GF-D8 (cell line): ENCODE measurements around the gene TMEM178B.

Source experiments
- DNase-seq: peaks from one replicate; lab custom pipeline; 2025; lab: John Stamatoyannopoulos, UW

The TMEM178B gene

GRCh38 chr7:141225916-141226618 is 152.2 kb downstream of the TMEM178B start:
- DNase-seq: no peak

DNA sequence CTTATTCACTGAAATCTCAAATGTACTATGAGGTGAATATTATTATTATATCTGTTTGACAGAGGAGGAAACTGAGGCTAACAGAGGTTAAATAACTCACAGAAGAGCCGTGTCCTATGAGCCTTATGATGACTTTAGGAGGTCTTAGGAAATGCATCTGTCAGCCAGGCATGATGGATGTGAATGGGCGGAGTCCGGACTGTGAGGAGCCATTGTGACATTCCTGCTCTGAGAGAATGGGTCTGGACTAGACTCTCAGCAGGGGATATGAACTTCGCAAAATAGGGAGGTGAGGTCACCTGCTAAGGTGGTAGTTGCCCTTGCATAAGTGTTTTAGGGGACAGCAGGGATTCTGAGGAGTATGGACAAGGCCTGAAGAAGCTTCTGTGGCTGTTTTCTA is 153.6 kb downstream of the TMEM178B start:
- DNase-seq: no peak

- DNase-seq: no peak
These were observed 154.6 kb downstream of the TMEM178B start for GRCh38 chr7:141228482-141228881.

- DNase-seq: no peak
These were observed 157.3 kb downstream of the TMEM178B start for GRCh38 chr7:141231018-141231792.

DNA sequence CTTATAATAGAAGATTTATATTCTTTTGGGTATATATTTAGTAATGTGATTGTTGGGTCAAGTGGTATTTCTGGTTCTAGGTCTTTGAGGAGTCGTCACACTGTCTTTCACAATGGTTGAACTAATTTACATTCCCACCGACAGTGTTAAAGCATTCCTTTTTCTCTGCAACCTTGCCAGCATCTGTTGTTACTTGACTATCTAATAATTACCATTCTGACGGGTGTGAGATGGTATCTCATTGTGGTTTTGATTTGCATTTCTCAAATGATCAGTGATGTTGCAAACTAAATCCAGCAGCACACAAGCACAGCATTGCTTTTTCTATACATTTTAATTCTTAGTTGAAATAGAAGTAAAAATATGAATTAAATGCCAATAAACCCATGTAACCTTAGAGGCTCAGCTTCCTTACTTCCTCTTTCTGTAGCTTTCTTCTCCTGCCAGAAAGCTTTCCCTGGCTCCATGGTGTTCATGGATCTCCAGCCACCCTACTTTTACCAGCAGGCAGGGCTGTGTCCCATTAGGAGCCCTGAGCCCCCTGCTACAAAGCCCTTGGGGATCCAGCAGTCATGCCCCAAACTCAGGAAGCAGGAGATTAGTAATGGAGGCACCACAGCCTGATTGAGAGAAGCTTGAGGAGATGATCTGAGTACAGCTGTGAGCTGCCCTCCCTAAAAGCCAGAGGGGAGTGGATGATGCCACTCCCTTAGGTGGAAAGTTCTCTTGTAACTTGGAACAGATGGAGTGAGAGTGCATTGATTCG is 158.6 kb downstream of the TMEM178B start:
- no peak for DNase-seq

DNA sequence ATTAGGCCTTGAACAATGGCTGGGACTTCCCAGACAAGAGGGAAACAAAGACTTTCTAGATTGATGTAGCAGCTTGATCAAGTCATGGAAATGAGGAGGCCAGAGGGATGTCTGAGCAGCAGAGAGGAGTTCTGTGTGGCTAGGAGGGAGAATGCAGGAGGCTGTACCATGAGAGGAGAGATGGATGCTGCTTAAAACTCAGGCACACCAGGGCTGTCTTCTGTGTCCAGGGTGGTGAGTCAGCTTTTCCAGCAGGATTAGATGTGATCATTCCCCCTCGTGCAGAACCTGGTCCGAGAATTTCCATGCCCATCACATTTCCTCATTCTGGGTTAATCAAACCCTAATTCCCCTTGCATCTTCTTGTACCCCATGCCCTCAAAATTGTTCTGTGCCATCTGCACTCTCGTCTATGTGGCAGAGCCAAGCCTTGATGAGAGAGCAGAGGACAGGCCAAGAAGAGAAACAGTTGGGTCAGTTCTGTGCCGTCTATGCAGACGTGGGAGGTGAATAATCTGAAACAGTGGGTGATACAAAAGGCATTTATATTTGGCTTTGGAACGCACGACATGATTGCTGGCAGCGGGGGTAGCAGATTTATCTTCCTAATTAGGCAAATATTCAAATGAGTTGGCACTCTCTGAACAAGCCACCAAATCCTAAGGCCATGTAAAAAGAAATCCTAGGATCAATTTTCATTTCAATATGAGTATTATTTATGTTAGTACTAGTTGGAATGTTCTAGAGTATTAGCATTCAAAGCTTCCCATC is 160.7 kb downstream of the TMEM178B start:
- no peak for DNase-seq

- no peak for DNase-seq
These were observed 161.8 kb downstream of the TMEM178B start for GRCh38 chr7:141235656-141236055.

DNA sequence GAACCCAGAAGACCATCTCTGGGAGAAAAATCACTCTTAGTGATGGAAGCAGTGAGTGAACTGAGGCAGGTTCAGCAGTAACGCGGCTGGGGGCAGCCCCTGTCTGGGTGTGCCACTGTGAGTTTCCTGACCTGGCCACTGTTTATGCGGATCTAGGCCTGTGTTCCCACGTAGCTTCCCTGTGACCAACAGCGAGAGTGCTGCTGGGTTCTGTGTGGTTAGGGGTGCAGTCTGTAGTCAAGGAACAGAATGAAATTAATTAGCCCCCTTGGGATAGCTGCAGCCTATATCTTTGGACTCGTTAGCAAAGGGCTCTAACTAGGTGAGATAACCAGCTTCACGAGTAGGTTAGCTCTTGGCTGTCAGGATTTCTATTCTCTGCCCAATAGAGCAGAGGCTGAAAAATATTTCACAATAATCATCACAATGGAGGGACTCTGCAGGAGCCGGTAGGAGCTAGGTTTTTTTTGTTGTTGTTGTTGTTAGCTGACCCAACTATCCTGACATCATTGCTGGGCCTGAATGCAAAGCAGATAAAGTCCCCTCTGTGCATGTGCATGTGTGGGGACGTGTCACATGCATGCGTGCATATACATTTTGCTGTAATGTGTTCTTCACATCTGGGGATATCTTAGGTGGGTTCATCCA is 164.9 kb downstream of the TMEM178B start:
- DNase-seq: no peak

DNA sequence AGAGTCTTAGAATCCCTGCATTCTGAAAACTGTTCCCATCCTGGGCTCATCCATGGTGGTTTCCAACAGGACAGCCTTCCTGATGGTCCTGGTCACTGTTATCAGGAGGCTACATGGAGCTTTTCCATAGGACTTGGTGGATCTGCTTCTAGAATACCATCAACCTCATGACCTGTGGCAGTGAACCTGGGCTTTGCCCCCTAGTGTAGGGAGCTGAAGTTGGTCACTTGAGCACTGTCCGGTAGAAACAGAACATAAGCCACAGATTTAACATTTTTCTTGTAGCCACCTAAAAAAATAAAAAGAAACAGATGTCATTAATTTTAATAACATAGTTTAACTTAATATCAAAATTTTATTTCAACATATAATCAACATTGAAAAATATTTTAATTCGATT is 165.8 kb downstream of the TMEM178B start:
- no peak for DNase-seq

DNA sequence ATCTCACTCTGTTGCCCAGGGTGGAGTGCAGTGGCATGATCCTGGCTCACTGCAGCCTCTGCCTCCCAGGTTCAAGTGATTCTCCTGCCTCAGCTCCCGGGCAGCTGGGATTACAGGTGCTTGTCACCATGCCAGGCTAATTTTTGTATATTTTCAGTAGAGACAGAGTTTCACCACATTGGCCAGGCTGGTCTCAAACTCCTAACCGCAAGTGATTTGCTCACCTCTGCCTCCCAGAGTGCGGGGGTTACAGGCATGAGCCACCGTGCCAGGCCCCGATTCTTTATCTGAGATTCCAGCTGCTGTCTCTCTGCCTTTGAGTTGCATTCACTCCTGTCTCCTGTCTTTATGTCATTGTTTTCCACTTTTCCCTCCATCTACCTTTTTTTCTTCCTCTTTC is 168.7 kb downstream of the TMEM178B start:
- DNase-seq: no peak

- no peak for DNase-seq
These were observed 169.5 kb downstream of the TMEM178B start for GRCh38 chr7:141243368-141243767.

- no peak for DNase-seq
These were observed 170.6 kb downstream of the TMEM178B start for GRCh38 chr7:141244435-141244834.

DNA sequence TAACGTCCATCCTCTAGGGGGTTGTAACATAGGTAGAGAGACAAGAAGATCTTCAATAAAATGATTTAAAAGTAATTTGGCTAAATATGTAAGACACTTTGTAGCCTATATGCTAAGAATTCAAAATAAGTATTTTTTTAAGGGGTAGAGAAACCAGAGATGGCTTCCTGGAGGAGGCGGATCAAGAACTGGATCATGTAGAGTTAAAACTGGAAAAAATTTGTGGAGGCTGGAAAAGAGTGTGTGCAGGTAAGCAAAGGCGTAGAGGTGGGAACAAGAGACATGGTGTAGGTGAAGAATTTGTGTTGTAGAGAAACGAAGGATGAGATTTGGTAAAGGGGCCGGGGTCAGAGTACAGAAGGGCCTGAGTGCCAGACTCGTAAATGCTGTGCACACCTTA is 172.6 kb downstream of the TMEM178B start:
- no peak for DNase-seq

DNA sequence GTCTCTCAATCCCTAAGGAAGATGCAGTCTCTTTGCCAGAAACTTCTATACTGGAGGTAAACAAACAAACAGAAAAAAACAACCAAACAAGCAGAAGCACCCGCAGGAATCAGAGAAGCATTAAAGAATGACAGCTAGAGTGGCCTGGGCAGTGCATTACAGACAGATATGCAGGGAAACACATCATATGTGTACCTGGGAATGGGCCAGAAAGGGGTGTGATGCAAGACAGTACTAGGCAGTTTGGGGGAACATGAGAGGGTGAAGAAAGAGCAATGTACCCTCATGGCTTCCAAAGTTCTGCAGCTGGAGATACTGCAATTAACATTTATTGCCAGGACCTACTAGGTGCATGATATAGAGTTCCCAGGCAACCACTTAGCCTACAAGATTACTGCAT is 177.3 kb downstream of the TMEM178B start:
- DNase-seq: no peak

- DNase-seq: no peak
These were observed 178.1 kb downstream of the TMEM178B start for GRCh38 chr7:141251957-141252356.

DNA sequence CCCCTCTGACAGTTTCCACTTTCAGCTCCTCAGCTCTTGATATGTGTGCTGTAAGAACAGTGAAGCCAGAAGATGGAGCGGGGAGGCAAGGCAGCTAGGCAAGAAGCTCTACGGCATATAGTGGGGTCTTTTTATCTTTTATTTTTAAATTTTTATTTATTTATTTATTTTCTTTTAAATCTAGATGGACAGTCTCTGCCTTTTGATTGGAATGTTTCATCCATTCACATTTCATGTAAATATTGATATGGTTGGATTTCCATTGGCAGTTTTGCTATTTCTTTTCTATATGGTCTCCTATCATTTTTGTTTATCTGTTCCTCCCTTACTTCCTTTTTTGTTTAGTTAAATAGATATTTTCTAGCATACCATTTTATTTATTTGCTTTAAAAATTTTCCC is 183.7 kb downstream of the TMEM178B start:
- no peak for DNase-seq

DNA sequence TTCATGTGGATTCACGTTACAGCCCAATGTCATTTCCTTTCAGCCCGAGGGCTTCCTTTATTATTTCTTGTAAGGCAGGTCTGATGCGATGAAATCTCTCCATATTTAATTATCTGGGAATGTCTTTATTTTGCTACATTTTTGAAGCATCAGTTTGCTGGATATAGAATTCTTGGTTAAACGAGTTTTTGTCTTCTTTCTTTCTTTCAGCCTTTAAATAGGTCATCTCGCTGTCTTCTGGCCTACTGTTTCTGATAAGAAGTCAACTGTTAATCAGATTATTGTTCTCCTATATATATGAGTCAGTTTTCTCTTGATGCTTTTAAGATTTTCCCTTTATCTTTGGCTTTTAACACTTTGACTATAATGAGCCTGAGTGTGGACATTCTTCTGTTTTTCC is 184.7 kb downstream of the TMEM178B start:
- DNase-seq: no peak

GRCh38 chr7:141262101-141263090 is 188.5 kb downstream of the TMEM178B start:
- no peak for DNase-seq

DNA sequence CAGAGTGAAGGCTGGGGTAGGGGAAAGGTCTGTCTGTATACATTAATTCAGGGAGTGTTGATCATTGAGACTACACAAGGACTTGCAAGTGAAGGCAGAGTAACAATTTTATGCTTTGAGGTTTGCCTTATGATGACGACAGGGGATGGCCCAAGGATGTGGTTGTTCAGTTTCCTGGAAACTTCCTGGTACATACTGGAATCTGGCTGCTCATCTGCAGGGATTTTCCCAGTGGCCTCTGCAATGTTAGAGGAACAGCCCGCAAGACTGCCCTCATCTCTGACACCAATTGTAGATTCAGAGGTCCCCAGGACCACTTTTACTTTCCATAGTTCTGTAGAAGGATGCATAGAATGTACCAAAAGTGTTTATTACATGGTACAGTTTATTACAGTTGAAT is 189.6 kb downstream of the TMEM178B start:
- no peak for DNase-seq

DNA sequence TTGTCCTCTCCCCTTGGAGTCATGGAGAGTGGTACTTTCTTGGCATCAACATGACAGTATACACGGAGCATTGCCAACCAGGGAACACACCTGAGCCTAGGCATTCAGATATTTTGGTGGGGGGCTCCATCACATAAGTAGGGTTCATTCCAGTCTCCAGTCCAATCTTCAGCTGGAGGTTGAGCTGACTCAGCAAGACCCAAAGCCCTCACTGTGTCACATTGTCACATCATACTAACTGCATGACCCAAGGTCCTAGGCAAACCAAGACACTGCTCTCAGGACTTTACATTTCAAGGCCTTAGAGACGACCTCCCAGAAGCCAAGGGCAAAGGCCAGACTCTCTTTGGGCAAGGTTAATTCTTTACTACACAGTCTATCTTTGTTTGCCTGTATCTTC is 190.1 kb downstream of the TMEM178B start:
- DNase-seq: no peak
